Loucy (cell line): Measurements from ENCODE around the gene SLC4A8.

Experiments
- H2AFZ ChIP-seq: fragments of 200-600 bp; sonication (generic); 2 replicates; pipeline ENCODE4 v1.6.0; 2016; ENCODE audit warnings: antibody characterized with exemption, mild to moderate bottlenecking, low read length, moderate library complexity
- H3F3A ChIP-seq: fragments of 200-600 bp; 2 replicates; pipeline ENCODE4 v1.6.0; 2016; ENCODE audit warnings: antibody characterized with exemption, low read depth, mild to moderate bottlenecking
- H3K27me3 ChIP-seq: fragments of 200-600 bp; sonication (generic); 2 replicates; pipeline ENCODE4 v1.6.1; 2014; ENCODE audit warnings: low read length, mild to moderate bottlenecking; ENCODE audit not compliant: insufficient read depth, poor library complexity, severe bottlenecking
- H3K36me3 ChIP-seq: fragments of 200-600 bp; sonication (generic); 2 replicates; pipeline ENCODE4 v1.6.1; 2016; ENCODE audit warnings: low read length; ENCODE audit not compliant: insufficient read depth
- H3K4me1 ChIP-seq: fragments of 200-600 bp; sonication (generic); 2 replicates; pipeline ENCODE4 v1.5.1; 2014; ENCODE audit warnings: low read length, mild to moderate bottlenecking; ENCODE audit not compliant: insufficient read depth, poor library complexity, severe bottlenecking
- H3K4me2 ChIP-seq: fragments of 200-600 bp; sonication (generic); 2 replicates; pipeline ENCODE4 v1.6.0; 2014; ENCODE audit warnings: antibody characterized with exemption, low read length, low read depth, mild to moderate bottlenecking; ENCODE audit not compliant: poor library complexity, severe bottlenecking
- H3K4me3 ChIP-seq: fragments of 200-600 bp; sonication (generic); 2 replicates; pipeline ENCODE4 v1.5.1; 2014; ENCODE audit warnings: low read length, mild to moderate bottlenecking, mixed read lengths; ENCODE audit not compliant: poor library complexity, severe bottlenecking
- H3K79me2 ChIP-seq: fragments of 200-600 bp; sonication (generic); 2 replicates; pipeline ENCODE4 v1.6.1; 2014; ENCODE audit warnings: low read length; ENCODE audit not compliant: insufficient read depth
- H3K9ac ChIP-seq: fragments of 200-600 bp; sonication (generic); 2 replicates; pipeline ENCODE4 v1.6.0; 2014; ENCODE audit warnings: mild to moderate bottlenecking, low read depth, low read length, moderate library complexity; ENCODE audit not compliant: poor library complexity, severe bottlenecking
- H3K9me2 ChIP-seq: fragments of 200-600 bp; sonication (generic); replicated peaks from 2 replicates; pipeline ENCODE4 v1.6.1; 2016; ENCODE audit warnings: low read depth, low read length, mixed read lengths
- H3K9me3 ChIP-seq: fragments of 200-600 bp; sonication (generic); 2 replicates; pipeline ENCODE4 v1.6.1; 2014; ENCODE audit warnings: mild to moderate bottlenecking, antibody characterized with exemption, low read length, low read depth; ENCODE audit not compliant: insufficient read depth
- H4K20me1 ChIP-seq: fragments of 200-600 bp; sonication (generic); 2 replicates; pipeline ENCODE4 v1.6.0; 2014; ENCODE audit warnings: antibody characterized with exemption, low read length, mild to moderate bottlenecking; ENCODE audit not compliant: insufficient read depth, poor library complexity, severe bottlenecking
- CTCF ChIP-seq: fragments of 200-600 bp; sonication (generic); conservative IDR thresholded peaks from 2 replicates; pipeline ENCODE4 v1.5.1; 2014; ENCODE audit warnings: mild to moderate bottlenecking, antibody characterized with exemption, low read length
- EZH2phosphoT487 ChIP-seq: fragments of 200-600 bp; IDR thresholded peaks from 2 replicates; pipeline ENCODE4 v1.6.1; 2018; ENCODE audit warnings: antibody characterized with exemption, mild to moderate bottlenecking, moderate library complexity, borderline replicate concordance

SLC4A8 gene

GRCh38 chr12:51475543-51475942 lies 50.9 kb downstream of the SLC4A8 start:
- no peaks in the 10 kb centered on the region for H3K9me3 ChIP-seq
- no peaks in the 10 kb centered on the region for H3F3A ChIP-seq
- no peaks in the 10 kb centered on the region for H3K9me2 ChIP-seq
- no peaks in the 10 kb centered on the region for H4K20me1 ChIP-seq
- no peaks in the 10 kb centered on the region for H3K79me2 ChIP-seq
- H3K36me3 ChIP-seq, result peaks cover 51% of the 10 kb centered on the region; the same call in 1 of the 2 replicates
- H3K4me3 ChIP-seq, result no peak overlapping the region
- H3K9ac ChIP-seq, result no peak overlapping the region
- H2AFZ ChIP-seq, result no peak overlapping the region
- H3K27me3 ChIP-seq, result no peaks in the 10 kb centered on the region
- H3K4me1 ChIP-seq, result peaks cover under 1% of the 10 kb centered on the region
- no peak overlapping the region for H3K4me2 ChIP-seq
- TF ChIP-seq CTCF (no peak), EZH2phosphoT487 (no peak)

DNA sequence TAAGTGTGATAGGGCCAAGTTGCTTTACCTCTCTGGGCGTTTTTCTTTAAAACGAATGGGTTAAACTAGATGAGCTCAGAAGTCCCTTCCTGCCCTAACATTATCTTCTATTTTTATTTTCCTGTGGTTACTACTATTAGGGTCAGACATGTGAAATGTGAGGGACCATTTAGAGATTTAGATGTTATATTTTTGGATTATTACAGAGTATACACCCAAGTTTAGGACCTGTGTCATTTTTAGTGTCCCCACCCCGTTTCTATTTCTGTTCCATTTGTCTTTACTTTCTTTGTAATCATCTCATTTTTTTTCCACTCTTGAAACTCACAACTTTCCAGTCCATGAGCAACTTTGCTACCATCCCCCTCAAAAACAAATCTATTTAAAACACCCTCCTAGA lies 56.3 kb downstream of the SLC4A8 start:
- Histone ChIP-seq H3K36me3 (peaks cover 3% of the 10 kb centered on the region; the same call in 1 of the 2 replicates), H3K4me2 (no peak overlapping the region), H3K4me1 (peaks cover 27% of the 10 kb centered on the region), H2AFZ (no peak overlapping the region), H3K79me2 (no peaks in the 10 kb centered on the region), H3K9ac (peak overlapping the region; percentile 20), H3K9me3 (no peaks in the 10 kb centered on the region), H3K4me3 (no peak overlapping the region), H3K27me3 (no peaks in the 10 kb centered on the region), H3K9me2 (no peaks in the 10 kb centered on the region), H4K20me1 (no peaks in the 10 kb centered on the region), H3F3A (no peaks in the 10 kb centered on the region)
- no peak for TF ChIP-seq CTCF
- TF ChIP-seq EZH2phosphoT487, result no peak

- H3K79me2 ChIP-seq, result no peaks in the 10 kb centered on the region
- no peaks in the 10 kb centered on the region for H3K9me3 ChIP-seq
- H3K36me3 ChIP-seq, result no peaks in the 10 kb centered on the region; the same call in 1 of the 2 replicates
- no peaks in the 10 kb centered on the region for H3K27me3 ChIP-seq
- H2AFZ ChIP-seq, result no peak overlapping the region; the same call in 1 of the 2 replicates
- peaks cover 27% of the 10 kb centered on the region for H3K4me1 ChIP-seq
- peak overlapping the region; percentile 47 for H3K4me3 ChIP-seq
- no peaks in the 10 kb centered on the region for H3K9me2 ChIP-seq
- TF ChIP-seq CTCF, result peak; percentile 42
- TF ChIP-seq EZH2phosphoT487, result no peak
- peak overlapping the region; percentile 79 for H3K4me2 ChIP-seq
- H3K9ac ChIP-seq, result peak overlapping the region; percentile 49
- no peaks in the 10 kb centered on the region for H3F3A ChIP-seq
- no peaks in the 10 kb centered on the region for H4K20me1 ChIP-seq
Observed at GRCh38 chr12:51482929-51483697, 58.5 kb downstream of the SLC4A8 start.
